ENCODE measurements around the gene LGR5.

DNA sequence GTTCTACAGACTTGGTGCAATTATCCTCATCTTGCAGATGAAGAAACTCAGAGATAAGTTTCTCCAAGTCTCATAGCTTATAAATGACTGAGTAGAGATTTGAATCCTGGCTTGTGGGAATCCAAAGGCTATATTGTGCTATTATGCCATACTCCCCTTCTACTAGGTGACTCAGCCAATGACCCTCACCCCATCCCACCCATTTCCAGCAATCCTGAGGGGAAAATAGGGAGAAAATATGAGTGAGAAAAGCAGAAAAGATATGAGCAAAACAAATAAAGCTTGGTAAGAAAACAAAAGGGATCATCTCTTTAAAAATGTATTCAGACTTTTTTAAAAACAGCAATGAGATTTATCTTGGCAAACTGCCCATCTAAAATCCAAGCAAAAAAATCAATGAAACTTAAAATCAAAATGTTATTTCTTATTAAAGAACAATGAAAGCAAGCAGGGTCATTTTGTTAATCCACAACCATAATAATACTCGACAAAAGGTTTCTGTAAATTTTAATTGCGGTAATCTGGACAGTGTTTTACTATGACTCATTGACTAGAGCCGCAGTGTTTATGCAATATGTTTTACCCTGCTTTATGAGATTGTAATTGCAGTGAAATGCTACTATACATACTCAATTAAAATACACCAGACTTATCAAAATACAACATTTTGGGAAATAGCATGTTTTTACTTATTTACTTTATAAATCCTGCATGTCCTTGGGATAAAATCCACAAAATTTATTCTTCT is 13.1 kb upstream of the LGR5 start:
- TF ChIP-seq, protein P1, sequence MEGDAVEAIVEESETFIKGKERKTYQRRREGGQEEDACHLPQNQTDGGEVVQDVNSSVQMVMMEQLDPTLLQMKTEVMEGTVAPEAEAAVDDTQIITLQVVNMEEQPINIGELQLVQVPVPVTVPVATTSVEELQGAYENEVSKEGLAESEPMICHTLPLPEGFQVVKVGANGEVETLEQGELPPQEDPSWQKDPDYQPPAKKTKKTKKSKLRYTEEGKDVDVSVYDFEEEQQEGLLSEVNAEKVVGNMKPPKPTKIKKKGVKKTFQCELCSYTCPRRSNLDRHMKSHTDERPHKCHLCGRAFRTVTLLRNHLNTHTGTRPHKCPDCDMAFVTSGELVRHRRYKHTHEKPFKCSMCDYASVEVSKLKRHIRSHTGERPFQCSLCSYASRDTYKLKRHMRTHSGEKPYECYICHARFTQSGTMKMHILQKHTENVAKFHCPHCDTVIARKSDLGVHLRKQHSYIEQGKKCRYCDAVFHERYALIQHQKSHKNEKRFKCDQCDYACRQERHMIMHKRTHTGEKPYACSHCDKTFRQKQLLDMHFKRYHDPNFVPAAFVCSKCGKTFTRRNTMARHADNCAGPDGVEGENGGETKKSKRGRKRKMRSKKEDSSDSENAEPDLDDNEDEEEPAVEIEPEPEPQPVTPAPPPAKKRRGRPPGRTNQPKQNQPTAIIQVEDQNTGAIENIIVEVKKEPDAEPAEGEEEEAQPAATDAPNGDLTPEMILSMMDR (optimal IDR thresholded peaks at IDR 0.05 in 1 of 3, IDR thresholded peaks at IDR 0.05 in 1 of 3, conservative IDR thresholded peaks at IDR 0.05 in 1 of 3; ENCODE audit: extremely low read depth in 1 of 3, insufficient read depth in 2 of 3, low read length in 3 of 3): no peak
- TF ChIP-seq EZH2 (IDR thresholded peaks at IDR 0.05; ENCODE audit: low read length): no peak
